GM18867 (cell line): ENCODE data around the gene CALY.
A peak's percentile ranks its signal among the peaks of the same experiment; 100 is the strongest.
"Not testable (repeated sequence)": the region's sequence is repeated elsewhere in the genome, so short reads cannot be mapped to it uniquely, and the experiment has no call there.

ENCODE experiments used
- ATAC-seq: cut with Tn5 transposase; IDR thresholded peaks from one replicate; pipeline ENCODE4 v1.9.1; 2021; ENCODE audit warnings: mild to moderate bottlenecking, moderate library complexity; ENCODE audit not compliant: unreplicated experiment

Gene CALY, protein sequence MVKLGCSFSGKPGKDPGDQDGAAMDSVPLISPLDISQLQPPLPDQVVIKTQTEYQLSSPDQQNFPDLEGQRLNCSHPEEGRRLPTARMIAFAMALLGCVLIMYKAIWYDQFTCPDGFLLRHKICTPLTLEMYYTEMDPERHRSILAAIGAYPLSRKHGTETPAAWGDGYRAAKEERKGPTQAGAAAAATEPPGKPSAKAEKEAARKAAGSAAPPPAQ

DNA sequence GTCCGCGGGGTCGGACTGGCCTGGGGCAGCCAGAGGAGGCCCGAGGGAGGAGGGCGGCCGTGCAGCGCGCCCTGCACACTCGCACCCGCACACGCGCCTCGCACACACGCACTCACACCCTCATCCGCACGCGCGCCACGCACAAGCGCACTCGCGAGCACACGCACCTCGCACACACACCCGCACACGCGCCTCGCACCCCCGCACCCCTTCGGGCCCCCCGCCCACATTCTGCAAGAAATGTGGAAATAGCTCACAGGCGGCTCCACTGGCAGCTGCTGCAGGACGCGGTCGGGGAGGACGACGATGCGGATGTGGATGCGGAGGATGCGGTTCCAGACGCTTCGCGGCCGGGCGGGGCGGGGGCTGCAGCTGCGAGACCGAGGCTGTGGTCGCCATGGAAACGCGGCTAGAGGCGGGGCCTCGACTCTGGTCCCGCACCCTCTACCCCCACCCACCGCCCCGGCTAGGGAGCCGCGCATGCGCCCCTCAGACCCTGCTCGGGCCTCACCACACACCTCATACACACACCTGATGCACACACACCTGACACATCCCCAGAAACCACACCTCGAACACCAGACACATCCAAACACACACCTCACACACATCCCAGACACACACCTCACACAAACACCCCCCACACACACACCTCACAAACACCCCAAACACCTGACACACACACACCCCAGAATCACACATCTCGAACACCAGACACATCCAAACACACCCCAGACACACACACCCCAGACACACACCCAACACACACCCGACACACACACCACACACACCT lies at the start of gene CALY:
Gene CALY (minus strand): TSS at position 320 of the 793 bp plus-strand sequence. CDS start 7,907 bp downstream, outside the sequence.
- ATAC-seq = no peak

DNA sequence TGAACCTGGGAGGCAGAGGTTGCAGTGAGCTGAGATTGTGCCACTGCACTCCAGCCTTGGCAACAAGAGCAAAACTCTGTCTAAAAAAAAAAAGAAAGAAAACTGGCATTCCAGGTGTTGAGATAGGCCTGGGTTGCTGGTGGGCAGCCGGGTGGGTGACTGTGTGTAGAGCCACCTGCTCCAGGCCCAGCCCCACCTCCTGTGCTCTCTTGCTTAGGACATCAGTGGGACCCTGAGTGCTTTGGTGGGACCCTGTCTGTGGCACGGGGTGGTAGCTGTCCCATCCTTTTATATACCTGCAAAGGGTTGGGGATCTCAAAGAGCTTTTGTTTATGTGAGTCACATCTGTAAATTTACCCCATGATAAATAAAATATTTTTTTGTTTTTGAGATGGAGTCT lies 48.5 kb upstream of the CALY start:
- no peak for ATAC-seq

DNA sequence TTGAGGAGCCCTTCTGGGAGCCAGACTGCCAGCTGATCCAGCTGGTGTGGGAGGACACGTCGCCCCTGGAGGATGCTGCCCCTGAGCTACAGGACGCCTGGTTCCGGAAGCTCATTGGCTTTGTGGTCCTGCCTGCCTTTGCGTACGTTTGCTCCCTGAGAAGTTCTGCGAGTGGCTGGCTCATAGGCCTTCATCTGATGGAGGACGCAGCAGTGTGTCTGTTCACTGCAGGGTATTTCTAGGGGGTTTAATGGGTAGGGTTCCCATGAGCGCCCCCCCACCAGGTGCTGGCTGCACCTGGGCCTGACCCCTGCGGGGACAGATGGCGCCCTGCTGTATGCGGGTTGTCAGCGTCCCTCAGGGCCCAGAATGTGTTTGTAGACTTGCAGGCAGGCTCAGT lies 47.4 kb upstream of the CALY start:
- no peak for ATAC-seq

DNA sequence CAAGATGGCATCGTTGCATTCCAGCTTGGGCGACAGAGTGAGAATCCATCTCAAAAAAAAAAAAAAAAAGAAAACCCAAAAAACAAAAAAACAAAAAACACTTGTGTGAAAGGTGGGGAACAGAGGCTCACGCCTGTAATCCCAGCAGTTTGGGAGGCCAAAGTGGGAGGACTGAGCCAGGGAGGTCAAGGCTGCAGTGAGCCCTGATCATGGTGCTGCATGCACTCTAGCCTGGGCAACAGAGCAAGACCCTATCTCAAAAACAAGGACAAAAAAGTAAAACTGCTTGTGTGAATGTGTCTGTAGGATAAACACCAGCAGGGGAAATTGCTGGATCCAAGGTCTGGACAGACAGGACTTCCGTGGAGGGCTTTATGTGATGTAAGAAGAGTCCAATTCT lies 46.9 kb upstream of the CALY start:
- ATAC-seq = no peak

DNA sequence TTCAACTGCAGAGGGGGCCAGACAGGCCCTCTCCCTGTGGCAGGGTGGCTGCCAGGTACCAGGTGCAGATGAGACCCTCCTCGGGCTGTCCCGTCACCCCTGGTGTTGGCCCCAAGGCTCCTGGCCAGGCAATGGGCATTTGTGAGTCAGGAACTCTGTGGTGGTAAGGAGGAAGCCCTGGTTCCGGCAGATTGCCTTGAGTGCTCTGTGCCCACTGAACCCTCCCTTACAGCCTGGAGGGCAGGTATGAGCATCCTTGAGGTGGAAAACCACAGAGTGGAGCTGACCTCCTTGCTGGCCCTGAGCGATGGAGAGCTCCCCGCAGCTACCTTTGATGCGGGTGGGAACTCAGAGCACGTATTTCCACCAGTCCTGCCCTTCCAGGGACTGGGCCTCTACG lies 44.3 kb upstream of the CALY start:
- no peak for ATAC-seq

DNA sequence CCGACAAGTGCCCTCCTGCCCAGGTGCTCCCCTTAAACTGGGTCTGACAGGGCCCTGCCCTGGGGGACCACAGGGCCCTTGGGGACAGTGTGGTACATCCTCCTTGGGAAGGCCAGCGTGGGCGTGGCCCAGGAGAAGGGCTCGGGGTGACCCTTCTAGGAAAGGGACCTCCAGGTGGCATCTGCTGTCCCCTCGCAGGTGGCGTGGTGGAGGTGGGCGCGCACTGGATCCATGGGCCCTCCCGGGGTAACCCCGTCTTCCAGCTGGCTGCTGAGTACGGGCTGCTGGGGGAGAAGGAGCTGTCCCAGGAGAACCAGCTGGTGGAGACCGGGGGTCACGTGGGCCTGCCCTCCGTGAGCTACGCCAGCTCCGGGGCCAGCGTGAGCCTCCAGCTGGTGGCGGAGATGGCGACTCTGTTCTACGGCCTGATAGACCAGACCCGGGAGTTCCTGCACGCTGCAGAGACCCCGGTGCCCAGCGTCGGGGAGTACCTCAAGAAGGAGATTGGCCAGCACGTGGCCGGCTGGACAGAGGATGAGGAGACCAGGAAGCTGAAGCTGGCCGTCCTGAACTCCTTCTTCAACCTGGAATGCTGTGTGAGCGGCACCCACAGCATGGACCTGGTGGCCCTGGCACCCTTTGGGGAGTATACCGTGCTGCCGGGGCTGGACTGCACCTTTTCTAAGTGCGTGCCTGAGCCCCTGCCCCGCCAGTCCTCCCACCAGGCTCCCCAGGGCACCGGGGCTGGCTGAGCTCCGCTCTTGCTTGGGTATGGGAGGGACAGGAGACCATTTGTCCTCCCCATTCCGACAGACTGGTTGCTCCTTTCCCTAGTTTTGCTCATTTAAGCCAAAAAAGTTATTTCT lies 43.3 kb upstream of the CALY start:
- ATAC-seq = no peak

DNA sequence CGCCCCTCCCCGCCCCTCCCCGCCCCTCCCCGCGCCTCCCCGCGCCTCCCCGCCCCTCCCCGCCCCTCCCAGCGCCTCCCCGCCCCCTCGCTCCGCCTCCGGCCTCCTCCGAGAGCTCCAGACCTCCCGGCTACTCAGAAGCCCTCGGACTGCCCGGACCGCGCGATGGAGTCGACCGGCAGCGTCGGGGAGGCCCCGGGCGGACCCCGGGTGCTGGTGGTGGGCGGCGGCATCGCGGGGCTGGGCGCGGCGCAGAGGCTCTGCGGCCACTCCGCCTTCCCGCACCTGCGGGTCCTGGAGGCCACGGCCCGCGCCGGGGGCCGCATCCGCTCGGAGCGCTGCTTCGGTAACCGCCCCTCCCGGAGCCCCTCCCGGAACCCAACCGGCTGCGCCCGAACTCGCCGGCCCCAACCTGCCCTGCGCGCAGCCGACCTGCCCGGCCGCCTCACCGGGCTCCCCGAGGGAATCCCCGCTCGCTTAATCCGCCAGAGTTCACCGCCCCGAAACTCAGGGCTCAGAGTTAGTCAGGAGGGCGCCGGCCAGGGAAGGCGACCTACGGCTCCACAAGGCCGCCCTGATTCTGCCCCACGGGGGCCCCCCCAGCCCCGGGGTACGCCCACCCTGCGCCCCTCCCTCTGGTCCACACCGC lies 42.6 kb upstream of the CALY start, which contains the start of gene PAOX:
Gene PAOX (plus strand): TSS at position 111 of the 649 bp plus-strand sequence. CDS start 55 bp downstream, at position 166.
- peak; percentile 56 for ATAC-seq

DNA sequence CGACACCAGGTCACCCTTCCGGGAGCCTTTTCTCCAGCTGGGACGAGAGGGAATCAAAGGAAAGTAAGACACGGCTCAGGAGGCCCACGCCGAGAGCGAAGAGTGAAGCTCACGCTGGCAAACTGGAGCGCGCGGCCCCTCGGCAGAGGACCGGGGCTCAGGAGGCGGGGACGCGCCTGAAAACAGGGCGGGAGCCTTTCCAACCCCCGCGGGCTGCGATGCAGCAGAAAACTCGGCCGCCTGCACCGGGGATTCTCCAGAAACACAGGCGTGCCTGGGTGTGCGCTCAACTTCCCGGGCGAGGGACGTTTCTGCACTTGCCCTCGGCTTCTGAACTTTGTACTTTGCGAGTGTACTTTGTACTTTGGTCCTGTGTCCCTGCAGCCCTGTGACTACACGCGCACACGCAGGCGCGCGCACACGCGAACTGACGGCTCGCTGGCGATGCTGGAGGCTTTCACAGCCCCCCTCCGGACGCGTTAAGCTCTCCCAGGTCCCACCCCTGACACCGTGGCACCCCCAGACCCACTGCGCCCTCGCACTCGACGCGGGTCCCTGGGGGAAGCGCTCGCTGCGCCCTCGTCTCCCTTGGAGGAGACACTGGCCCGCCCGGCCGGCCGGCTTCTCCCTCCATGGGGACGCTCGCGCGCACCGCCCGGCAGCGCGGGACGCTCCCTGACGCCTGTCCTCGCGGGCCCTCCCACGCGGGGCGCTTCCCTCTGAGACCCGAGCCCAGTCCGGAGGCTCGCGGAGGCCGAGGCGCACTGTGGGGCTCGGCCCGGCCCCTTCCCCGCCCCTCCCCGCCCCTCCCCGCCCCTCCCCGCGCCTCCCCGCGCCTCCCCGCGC lies 41.8 kb upstream of the CALY start:
- ATAC-seq = peak; percentile 52

DNA sequence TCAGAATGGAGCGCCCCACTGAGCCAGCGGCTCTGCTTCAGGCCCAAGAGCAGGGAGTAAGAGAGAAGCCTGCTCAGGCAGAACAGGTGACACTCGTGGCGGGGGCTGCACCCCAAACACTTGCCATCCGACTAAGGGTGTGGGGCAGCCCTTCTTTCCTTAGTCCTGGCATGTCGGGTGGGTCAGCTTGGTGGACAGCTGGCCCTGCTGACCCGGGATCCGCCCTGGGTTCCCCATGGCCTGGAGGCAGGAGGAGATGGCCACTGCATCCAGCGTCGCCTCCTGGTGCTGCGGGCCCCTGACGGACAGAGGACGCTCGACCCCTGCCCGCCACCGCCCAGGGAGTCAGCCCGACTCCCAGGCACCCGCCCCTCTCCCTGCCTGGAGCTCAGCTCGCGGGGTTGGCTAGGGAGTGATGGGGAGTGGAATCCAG lies 41.1 kb upstream of the CALY start:
- no peak for ATAC-seq

DNA sequence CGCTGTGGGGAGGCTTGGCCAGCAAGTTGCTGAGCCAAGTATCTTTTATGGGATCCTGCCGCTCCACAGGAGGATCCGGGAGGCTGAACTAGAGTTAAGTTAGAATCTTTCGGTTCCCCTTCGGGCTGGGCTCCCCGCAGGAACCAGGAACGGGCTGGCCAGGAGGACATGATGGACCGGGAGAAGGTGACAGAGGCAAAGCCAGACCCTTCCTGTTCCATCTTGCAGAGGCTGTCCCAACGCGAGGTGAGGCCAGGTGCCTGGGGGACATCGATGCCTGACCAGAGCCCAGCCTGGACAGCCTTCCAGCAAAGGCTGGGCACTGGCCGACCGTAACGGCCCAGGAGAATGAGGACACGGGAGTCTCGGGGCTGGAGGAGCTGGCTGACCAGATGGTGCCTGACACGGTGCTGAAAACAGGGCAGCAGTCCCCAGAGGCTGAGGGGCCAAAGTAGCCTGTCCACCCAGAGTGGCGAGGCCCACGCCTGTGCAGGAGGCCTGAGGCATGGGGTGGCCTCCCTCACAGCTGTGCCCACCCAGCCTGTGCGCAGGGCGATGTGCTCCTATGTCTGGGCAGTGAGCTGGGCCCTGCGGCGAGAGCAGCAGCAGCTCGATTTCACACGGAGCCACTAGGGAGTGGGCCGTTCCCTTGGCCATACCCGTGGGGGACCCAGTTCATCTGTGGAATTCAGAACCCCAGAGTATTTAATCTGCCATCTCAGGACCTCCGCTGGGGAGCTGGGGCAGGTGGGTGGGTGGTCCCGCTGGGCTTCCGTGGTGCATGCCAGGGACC lies 40.5 kb upstream of the CALY start:
- no peak for ATAC-seq

DNA sequence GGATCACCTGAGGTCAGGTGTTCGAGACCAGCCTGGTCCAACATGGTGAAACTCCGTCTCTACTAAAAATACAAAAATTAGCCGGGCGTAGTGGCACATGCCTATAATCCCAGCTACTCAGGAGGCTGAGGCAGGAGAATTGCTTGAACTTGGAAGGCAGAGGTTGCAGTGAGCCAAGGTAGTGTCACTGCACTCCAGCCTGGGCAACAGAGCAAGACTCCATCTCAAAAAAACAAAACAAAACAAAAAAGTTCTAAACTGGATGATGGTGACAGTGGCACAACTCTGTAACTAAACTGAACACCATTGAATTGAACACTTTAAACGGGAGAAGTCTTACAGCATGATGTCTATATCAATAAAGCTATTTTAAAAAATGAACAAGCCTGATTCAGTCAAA lies 39.5 kb upstream of the CALY start:
- ATAC-seq = not testable (repeated sequence)

DNA sequence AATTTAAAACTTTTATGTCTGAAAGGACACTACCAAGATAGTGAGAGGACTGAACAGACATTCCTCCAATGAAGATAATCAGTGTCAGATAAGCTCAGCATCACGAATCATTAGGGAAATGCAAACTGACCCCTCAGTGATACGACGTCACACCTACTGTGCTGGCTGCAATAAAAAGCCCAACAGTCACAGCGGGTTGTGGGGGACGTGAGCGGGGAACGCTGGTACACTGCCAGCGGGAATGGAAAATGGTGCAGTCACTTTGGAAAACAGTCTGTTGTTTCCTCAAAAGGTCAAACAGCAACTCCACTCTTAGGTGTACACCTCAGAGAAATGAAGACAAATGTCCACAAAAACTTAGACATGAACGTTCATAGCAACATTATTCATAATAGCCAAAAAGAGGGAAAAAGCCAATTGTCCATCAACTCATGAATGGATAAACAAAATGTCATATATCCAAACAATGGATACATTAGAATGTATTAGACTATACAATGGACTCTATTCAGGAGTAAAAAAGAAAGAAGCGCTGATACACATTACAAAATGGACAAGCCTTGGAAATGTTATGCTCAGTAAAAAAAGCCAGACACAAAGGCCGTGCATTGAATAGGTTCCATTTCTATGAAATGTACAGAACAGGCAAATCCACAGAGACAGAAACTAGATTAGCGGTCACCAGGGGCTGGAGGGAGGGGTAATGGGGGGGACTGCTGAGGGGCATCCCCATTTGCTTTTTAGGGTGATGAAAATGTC lies 38.8 kb upstream of the CALY start:
- ATAC-seq = no peak

DNA sequence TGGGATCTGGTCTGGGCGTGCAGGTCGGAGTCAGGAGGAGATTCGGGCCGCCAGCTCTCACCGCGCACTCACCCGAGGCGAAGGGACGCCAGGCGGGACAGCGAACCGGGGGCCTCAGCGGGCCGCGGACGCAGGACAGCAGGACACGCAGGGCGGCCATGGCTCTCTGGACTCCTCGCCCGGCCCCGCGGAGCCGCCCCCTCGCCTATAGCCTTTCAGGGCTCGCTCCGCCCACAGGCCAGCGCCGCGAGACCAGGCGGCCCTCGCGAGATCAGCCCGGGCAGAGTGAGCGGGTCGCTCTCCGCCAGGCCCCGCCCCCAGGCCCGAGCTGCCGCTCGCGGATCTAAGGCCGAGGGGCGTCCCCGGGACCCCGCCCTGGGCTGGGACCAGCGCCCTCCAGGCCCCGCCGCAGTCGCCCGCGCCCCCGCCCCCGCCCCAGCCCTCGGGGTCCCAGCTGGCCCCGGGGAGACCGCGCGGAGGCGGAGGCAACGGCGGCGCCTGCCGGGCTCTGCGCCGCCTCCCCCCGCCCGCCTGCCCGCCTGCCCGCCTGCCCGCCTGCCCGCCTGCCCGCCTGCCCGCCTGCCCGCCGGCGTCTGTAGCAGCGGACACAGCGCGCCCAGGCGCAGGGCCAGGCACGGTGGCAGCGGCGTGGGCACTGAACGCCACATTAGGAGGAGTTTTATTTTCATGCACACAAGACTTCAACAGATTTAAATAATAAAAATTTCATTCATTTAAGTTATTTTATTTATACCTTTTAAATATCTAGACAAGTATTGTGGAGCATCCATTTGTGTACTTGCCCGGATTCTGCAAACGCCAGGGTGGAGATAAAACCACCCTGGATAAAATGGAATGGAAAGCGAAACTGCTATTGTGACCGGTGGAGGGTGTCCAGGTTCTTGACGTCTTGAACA lies 36.7 kb upstream of the CALY start, which contains the start of gene ECHS1:
Gene ECHS1 (minus strand): TSS at position 181 of the 917 bp plus-strand sequence. CDS start 21 bp downstream, at position 160.
- ATAC-seq = peak; percentile 97

DNA sequence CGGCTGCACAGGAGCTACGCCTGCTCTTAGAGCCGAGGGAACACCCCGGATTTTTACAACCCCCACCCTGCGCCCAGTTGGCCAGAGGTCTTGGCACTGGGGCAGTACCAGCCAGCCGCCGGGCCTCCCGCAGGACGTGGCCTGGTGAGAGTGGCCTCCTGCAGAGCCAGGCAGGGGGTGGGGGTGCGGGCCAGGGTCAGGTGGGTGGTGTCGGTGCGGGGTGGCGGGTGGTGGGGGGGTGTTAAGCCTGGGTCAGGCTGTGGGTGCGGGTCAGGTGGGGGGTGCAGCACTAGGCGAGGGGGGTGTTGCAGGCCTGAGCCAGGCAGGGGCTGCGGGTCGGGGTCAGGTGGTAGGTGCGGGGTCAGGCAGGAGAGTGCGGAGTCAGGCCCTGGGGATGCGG lies 35.8 kb upstream of the CALY start:
- ATAC-seq = no peak

DNA sequence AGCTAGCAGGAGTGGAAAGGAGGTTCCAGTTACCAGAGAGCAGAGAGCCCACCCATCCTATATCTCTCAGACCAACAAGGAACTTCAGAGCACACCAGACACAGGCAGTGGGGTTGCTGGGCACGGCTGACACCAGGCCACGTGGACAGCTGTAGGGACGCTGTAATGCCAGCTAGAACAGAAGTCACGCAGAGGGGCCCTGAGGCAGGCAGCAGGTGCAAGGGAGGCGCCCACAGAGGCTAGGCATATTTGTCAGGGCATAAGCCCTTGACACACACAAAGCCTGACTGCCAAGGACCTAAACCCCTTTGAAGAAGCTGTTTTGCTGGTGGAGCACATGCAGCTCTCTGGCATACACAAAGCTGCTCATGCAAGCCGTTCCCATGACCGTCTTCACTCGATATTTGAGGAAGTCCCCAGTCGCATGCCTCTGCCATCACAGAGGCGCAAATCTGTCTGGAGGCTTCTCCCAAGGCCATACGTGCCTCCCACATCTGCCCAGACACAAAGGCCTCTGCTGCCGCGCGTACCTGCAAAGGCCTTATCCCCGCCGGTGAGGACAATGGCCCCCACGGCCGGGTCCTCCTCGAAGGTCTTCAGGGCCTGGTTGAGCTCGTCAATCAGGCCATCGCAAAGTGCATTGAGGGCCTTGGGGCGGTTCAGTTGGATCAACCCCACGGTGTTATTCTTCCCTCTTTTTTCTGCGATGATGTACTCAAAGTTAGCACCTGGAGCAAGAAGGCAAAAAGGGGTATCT lies 33.5 kb upstream of the CALY start:
- no peak for ATAC-seq

DNA sequence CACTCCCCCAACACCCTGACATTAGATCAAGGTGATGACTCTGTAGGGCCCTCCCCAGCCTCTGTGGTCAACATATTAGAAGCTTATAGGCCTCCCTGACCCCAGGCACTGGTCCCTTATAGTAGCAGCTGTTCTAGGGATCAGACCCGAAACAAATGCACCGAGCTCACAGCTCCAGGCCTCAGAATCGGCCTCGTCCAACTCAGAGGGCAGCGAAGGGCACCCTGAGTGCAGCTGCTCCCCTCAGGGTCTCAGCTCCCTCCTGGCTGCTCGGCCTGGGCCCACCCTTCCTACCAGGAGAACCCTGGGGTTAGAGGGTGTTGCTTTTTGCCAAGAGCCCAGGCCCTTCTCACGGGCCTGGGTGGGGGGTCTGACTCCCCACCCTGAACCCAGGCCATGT lies 31.5 kb upstream of the CALY start:
- no peak for ATAC-seq

DNA sequence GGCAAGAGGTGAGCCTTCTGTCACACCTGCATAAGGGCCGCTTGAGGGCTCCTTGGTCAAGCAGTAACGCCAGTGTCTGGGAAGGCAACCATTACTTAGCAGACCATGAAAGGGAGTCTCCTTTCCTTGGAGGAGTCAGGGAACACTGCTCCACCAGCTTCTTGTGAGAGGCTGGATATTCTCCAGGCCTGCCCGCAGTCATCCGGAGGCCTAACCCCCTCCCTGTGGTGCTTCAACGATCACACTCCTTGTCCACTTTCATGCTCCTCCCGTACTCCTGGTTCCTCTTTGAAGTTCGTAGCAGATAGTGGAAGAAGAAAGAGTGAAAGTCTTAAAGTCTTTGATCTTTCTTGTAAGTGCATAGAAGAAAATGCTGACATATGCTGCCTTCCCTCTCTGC lies 30.8 kb upstream of the CALY start:
- not testable (repeated sequence) for ATAC-seq
